ENCODE results near the gene GRIPAP1.
"Not testable (repeated sequence)": the region's sequence is repeated elsewhere in the genome, so short reads cannot be mapped to it uniquely, and the experiment has no call there.

GRIPAP1 gene

DNA sequence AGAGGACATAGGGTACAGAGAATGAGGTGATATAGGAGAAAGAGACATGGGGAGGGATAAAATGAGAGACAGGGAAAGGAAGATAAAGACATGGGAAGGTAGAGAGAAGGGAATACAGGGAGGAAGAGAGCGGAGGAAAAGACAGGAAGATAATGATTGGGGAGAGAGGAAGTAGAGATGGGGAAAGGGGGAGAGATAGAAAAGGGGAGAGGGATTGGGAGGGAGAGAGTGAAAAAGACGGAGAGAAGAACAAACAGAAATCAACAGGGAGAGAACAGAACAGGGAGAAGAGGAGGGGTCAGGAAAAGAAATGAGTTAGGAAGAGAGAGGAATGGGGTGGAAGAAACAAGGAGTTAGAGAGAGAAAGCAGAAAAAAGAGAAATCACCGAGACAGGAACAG, 4.6 kb downstream of the GRIPAP1 start:
- no peak for DNase-seq

DNA sequence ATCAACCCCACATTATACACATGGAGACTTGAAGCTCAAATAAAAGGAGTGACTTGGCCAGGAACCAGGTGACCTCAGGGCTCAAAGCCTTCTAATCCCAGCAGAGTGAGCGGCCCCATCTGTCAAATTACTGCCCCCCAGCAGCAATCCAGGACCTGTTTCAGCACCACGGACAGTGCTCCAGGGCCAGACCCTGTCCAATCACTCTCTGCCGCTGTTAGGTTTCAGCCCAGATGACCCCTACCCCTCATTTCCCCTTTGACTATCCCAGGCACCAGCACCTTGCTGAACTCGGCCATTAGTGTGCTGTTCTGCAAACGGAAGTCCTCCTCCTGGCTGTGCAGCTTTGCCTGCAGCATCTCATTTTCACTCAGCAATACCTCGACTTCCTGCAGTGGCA, 5.1 kb downstream of the GRIPAP1 start:
- DNase-seq: no peak

DNA sequence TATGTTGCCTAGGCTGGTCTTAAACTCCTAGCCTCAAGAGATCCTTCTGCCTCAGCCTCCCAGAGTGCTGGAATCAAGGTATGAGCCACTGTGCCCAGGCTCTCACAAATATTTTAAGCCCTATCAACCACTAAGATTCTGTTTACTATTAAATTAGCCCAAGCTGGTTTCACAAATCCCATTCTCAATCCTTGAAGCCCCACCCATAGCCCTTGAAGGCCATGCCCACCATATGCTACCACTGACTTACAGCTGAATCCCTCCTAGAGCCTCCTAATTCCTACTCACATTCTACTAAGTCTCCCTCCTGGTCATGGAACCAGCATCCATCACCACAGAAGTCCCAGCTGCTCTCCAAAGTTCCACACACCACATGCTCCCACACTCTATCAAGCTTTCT, 9.7 kb downstream of the GRIPAP1 start:
- DNase-seq: no peak

DNA sequence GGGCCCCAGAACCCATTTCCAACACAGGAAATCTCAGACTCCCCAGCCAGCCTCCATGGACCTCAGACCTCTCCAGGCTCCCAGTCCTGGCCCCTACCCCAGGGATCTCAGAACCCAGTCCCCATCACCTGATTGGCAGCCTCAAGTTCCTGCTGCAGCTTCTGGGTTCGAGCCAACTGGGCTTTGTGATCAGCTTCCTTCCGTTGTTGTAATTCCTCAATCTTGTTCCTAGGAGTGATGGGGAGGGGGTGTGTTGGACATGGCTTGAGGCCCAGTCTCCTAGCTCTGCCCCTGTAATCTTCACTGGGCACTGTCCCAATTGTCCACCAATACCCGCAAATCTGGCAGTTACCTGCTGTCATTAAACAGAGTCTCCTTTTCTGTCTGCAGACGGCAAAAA, 12.6 kb downstream of the GRIPAP1 start:
- no peak for DNase-seq

DNA sequence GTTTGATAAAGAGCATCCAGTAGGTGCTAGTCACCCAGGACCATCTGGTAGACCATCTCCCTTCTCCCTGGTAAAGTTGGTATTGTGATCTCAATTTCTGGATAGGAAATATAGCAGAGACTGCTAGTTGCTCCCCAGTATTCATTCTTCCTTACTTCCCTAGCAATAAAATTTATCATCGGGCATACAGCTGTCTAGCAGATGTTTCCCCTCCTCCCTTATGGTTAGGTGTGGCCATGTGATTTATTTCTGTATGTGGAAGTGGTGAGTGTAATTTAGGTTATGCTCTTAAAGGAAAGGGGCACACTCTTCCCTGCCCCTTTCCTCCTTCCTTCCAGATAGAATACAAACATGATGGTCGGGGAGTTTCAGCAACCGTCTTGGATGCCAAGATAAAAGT, 18.2 kb downstream of the GRIPAP1 start:
- no peak for DNase-seq

DNA sequence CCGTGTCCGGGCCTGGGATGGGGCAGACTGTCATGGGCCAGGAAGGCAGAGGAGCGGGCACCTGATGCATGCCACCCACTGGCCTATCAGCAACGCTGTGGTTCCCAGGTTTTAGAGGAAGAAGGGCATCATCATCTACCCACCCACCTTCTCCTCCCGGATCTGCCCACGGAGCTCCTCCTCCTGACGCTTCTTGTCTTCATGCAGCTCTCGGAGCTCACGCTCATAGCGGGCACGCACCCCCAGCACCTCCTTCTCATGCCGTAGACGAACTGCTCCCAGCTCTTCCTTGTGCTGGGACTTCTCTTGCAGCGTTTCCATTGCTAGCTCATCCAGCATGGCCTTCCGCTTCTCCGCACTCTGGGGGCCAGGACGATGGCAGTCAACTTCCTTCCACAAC, 19.0 kb downstream of the GRIPAP1 start:
- no peak for DNase-seq

DNA sequence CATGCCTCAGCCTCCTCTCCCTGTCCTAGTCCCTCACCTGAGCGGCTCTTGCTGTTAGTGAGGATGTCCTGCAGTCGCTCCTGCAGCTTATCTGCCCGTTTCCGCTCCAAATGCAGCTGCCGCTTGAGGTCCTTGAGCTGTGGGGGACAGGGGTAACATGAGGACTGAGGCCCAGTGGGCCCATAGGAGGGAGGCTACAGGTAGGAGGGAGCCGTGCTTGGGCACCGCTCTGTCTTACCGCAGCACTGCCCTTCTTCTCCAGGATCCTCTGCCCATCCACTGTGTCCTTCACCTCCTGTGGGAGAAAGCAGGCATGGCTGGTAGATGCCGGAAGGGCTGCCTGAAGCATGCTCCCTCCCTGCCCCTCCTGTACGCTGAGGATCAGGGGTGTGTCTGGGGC, 20.9 kb downstream of the GRIPAP1 start:
- no peak for DNase-seq

DNA sequence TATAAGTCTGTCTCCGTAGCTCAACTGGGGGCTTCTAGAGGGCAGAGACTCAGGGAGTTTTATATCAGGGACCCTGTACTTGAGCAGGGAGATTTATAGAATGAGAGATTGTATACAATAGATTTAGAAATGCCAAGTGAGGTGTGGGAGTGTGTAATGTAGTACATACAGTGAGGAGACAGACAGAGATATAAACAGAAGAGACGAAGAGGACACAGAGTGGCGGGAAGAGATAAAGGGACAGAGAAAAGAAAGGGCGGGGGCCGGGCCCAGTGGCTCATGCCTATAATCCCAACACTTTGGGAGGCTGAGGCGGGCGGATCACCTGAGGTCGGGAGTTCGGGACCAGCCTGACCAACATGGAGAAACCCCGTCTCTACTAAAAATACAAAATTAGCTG, 21.7 kb downstream of the GRIPAP1 start:
- DNase-seq: not testable (repeated sequence)

DNA sequence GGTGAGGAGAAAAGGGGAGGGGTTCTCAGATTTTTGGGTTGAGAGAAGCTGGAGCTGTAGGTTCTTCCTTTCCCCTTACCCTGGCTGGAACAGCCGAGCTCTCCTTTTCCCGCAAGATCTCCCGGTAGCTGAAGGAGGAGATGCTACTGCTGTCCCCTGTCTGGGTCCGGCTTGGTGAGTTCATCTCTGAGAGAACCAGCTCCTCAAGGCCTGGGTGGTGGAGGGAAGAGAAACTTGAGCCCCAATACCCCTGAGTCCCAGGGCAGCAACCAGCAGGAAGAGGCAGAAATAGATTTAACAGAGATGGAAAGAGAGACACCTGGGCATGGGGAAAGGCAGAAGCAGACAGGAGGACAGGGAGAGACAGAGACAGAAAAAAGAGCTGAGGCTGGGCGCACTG, 23.8 kb downstream of the GRIPAP1 start:
- DNase-seq: no peak

DNA sequence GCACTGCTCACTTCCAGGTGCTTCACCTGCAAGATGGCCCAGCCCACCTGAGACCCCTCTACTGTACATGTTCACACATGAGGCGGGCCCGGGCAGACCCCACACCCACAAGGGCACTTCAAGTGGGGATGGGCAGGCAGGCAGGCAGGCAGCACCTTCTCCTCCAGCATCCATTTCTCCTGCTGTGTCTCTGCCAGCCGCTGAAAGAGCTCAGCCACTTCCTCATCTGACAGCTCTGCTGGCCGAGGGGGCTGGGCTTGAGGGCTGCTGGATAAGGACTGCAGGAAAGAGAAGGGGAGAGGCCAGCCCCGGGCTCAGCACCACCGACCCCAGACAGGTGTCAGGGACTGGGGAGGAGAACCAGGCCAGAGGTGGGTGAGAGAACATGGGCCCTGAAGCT, 26.0 kb downstream of the GRIPAP1 start:
- no peak for DNase-seq

DNA sequence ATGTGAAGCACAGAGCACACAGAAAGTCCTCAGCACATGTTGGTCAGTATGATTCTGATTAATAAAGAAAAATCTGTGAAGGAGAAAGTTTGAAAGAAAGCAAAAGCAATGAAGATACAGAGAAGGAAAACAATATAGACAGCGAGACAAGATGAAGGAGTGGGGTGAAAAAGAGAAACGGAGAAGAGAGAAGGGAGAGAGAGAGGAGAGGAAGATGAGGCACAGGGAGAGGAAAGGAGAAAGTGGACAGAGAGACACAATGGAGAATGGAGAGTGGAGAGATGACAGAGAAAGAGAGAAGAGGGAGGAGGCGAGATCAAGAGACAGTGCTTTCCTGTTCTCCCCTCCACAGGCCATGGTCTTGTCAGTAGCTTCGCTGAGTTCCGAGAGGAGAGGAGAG, 26.5 kb downstream of the GRIPAP1 start:
- no peak for DNase-seq

DNA sequence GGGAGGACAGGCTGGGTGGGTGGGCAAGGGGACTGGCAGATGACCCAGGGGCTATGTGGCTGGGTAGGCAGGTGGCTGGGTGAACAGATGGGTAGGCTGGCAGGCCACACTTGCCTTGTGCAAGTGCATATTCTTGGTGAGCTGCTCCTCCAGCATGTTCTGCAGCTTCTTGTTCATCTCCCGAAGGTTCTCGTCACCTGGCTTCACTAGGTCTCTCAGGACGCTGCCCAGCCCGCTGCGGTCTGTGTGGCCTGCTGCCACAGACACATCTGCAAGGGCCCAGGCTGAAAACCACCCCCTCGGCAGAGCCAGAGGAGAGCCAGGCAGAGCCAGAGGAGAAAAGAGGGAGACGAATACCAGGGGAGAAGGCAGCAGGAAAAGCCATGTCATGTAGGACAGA, 27.0 kb downstream of the GRIPAP1 start:
- DNase-seq: no peak

DNA sequence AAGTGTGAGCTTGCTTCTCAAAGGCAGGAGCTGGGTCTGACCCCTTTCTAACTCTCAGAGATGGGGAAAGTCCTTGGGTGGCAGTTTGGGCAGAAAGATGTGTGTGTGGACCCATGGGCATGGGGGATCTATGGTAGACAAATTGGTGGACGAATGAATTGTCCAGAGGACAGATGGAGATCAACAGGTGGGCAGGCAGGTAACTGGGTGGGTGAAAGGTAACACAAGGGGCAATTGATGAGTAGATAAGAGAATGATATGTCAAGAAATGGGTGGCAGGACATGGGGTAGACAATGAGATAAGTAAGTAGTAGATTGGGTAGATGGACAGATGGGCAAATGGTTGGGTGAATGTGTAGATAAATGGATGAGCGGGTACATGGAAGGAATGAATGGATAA, 27.5 kb downstream of the GRIPAP1 start:
- DNase-seq: no peak

DNA sequence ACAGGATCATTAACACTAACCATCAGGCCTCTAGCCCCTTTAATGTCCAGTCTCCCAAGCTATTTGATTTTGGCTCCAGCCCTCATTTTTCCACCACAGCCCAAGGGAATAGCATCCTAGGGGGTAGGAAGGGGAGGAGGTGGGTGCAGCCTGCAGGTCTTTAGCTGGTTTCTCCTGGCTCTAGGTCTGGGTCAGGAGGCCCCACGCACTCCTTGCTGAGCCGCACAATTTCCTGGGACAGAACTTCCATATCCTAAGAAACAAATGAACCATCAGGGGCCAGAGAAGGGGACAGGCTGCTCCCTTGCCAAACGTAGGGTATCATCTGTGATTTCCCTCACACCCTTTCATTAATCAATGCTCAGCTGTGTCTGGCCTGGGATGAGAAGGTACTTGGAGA, 28.0 kb downstream of the GRIPAP1 start:
- no peak for DNase-seq

DNA sequence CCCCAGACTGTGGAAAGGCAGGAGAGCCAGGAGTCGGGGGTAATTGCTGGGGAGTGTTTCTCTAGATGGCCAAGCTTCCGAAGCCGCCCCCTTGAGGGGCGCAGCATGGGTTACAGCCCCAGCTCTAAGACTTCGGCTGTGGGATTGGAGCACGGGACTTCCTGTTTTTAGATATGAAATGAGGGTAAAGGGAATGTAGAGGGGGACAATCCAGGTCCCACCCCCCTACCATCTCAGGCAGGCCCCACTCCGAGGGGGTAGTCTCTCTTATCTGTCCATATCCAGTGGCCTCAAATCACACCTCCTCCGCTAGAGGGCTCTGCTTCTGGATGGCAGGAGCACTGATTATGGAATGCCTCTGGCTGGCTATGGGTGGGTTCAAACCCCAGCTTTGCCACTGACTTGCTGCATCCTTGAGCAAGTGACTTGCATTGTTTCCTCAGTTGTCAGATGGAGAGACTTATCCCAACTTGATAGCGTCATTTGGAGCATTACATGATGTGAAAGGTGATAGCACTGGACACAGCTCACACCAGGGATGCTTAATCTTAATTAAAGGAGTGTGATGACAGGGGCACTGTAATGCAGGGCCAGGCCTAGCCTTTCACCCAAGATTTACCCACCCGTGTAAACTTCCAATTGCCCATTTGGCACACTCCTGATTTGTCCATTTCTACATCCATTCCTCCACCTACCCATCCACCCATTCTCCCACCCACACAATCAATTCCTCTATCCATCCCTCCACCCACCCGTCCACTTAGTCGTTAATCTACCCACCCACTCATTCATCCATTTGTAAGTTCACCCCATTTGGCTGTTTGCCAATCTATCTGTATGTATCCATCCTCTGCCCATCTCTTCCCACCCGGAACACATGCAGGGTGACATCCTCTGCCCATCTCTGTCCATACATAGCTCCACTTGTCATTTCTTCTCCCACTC, 29.6 kb downstream of the GRIPAP1 start:
- peak; percentile 6 for DNase-seq

DNA sequence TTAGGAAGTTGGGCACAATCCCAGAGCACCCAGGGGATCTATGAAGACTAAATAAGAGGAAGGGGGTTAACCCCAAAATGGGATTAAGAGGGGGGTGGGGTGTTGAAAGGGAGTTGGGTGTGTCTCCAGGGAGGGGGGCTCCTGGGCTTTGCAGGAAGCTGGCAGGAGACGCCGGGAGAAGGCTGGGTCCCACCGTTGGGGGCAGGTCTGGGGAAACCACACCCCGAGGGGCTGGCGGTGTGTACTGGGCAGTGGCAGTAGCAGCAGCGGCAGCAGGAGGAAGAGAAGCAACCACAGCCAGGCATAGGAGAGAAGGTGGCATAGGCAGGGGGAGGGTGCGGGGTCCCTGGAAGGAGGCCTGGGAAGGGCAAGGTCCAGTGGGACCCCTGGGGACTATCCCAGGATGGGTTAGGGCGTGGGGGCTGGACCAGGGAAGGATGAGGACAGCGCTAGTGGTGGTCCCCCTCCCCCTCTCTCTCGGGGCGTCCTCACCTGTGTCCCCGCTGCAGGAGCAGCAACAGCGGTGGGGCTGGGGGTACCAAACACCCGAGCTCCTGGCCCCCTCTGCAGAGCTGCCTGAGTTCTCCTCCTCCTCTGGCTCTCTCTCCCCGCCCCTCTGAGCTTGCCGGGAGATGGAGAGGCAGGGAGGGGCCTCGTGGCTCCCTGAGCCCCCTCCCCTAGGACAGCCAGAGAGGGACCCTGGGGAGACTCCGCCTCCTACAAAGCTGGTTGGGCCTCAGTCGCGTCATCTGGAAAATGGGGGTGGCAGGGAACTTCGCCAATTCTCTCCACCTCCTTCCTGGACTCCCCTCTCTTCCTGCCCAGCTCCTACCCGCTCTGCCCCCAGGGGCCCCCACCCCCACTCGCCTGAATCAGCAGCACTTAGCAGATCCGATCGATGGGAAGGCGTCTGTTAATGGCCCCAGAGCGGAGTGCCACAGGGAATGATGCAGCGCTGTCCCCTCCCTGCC, 30.5 kb downstream of the GRIPAP1 start, which contains the start of gene KCND1:
Gene KCND1 (minus strand): TSS at position 596 of the 971 bp plus-strand sequence. CDS start 1,573 bp downstream, outside the sequence.
- peak; percentile 1 for DNase-seq

DNA sequence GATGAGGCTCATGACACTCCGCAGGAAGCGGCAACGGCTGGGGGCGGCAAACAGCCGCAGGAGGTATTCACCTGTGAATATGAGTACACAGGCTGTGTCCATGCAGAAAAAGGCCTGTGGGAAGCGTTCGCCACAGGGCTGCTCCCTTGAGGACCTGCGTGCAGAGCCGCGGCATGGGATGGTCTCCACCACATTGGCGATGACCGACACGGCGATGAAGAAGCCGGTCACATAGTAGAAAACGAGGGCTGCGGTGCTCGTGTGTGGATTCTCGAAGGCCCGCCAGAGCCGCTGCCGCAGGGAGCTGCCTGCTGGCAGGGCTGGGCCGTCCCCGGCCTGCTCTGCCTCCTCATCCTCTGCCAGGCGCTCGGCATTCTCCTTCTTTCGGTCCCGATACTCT, 32.6 kb downstream of the GRIPAP1 start:
- DNase-seq: no peak

DNA sequence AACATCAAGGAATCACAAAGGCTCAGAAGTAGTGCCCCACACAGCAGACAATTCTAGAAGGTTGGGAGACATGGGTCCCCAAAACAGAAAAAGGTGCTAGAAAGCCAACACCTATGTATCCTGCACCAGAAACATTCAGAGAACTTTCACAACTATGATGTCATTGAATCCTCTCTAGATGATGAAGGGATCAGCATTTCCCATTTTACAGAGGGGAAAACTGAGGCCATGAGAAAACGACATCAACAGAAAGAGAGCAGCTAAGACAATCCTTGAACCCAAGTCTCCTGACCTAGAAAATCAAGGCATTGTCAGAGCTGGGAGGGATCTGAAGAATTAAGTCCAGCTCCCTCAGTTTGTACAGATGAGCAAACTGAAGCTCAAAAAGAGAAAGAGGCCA, 33.7 kb downstream of the GRIPAP1 start:
- no peak for DNase-seq

DNA sequence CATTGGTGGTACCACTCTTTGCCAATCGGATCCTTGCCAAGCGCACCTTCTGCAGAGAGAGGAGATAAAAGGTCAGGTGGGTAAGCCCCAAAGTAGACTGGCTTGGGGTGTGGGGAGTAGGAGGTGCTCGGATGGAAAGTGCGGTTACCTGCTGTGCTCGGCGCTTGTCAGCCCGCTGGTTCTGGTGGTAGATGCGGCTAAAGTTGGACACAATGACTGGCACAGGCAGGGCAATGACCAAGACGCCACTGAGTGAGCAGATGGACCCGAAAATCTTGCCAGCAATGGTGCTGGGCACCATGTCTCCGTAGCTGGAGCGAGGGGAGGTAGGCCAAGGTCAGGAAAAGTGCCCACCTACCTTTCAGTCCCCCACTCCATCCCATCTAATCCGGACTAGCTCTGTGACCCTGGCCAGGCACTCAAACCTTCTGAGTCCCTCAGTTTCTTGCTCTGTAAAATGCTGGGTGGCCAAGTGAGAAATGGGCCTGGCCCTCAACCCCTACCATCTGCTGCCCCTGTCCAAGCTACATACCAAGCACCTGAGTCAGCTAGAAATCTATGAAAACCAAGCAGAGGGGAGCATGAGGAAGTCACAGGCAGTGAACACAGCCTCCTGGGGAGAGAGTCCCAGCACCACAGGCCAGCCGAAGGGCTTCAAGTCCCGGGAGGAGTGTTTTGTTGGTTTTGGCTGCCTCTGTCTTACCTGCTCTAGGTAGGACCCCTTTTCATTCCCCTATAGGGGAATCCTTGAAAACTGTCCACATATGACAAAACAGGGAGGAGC, 35.1 kb downstream of the GRIPAP1 start:
- peak; percentile 17 for DNase-seq

DNA sequence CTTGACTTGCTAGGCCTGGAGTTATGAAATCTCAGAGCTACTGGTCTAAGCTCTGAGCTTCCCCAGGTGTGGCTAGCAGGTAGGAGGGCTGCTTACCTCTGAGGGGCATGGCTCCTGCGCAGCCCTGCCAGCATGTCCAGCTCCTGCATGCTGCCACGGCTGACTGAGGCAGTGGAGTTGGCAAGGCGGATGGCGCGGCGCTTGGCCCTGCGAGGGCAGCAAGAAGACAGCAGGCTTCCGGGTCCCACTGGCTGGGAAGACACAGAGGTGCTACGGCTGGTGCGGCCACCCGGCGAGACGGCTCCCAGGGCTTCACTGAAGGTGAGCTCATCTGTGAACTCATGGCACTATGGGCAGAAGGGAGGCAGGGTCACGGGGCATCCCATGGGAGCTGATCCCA, 36.1 kb downstream of the GRIPAP1 start:
- DNase-seq: no peak

DNA sequence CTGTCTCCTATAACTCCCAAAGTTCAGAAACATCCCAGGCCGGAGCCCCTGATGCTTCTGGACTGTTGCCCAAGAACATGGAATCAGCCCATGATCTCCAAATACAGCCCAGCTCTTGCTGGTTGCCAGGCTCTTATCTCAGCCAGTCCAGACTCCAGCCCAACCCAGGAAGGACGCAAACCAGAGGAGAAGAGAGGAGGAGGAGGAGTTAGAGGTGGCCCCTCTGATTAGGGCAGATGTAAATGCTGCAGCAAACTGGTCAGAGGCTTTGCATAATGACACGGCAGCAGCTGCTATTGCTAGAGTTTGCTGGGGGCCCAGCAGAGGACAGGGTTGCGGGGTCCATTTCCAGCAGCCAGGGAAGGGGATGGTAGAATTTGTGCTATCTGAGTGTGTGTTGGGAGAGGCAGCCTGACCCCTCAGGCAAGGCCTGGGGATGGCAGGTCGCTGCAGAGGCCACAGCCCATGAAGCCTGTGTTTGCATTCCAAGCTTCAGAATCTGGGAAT, 40.4 kb downstream of the GRIPAP1 start:
- no peak for DNase-seq

DNA sequence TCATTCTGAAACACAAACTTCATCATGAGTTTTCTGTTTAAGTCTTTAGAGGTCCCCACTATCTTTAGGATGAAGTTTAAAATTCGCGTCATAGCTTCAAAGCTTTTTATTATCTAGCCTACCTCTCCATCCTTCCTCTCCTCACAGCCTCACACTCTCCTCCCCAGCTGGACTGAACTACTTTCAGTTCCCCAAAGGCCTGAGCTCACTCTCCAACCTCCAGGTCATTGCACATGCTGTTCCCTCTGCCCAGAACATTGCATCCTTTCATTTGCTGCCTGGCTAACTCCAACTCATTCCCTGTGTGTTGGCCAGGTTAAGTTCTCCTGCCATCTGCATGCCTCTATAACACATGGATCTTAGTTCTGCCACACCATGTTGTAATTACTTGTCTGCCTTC, 41.8 kb downstream of the GRIPAP1 start:
- no peak for DNase-seq

Measured in NCI-H226 (cell line).